ENCODE data around the gene RFWD3.

DNA sequence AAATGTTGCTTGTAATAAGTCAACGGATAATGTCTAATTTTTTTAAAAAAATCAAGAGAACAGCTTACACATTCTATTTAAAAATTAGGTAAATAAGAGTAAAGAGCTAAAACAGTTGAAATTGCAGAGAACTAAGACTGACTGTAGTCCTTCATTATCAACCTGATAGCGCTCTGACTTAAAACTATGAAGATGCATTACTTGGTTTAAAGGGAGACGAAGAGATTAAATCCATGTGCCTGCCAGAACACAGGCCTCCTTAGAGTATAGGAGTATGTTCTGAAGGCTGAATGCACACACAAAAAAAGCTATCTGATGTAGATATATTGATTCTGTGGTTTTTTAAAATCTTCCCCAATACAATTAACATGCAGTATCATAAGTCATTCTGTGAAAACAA is 88.2 kb downstream of the RFWD3 start:
- no peak for TF ChIP-seq FOXM1 (IDR thresholded peaks at IDR 0.05; ENCODE audit: borderline replicate concordance)
- TF ChIP-seq FOXK2 (IDR thresholded peaks at IDR 0.05): no peak
- TF ChIP-seq LEF1 (IDR thresholded peaks at IDR 0.05; ENCODE audit: borderline replicate concordance): no peak
- TF ChIP-seq TARDBP (IDR thresholded peaks at IDR 0.05): no peak
- no peak for TF ChIP-seq SP1 (IDR thresholded peaks at IDR 0.05)
- TF ChIP-seq, protein P1, sequence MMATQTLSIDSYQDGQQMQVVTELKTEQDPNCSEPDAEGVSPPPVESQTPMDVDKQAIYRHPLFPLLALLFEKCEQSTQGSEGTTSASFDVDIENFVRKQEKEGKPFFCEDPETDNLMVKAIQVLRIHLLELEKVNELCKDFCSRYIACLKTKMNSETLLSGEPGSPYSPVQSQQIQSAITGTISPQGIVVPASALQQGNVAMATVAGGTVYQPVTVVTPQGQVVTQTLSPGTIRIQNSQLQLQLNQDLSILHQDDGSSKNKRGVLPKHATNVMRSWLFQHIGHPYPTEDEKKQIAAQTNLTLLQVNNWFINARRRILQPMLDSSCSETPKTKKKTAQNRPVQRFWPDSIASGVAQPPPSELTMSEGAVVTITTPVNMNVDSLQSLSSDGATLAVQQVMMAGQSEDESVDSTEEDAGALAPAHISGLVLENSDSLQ (IDR thresholded peaks at IDR 0.05): no peak
- TF ChIP-seq FOXA1 (IDR thresholded peaks at IDR 0.05): no peak
- no peak for TF ChIP-seq ELF4 (IDR thresholded peaks at IDR 0.05)
- TF ChIP-seq SUZ12 (IDR thresholded peaks at IDR 0.05): no peak

All from HEK293T (cell line).